Measurements from ENCODE around the gene PDGFB.
A peak's percentile ranks its signal among the peaks of the same experiment; 100 is the strongest.

Gene PDGFB

DNA sequence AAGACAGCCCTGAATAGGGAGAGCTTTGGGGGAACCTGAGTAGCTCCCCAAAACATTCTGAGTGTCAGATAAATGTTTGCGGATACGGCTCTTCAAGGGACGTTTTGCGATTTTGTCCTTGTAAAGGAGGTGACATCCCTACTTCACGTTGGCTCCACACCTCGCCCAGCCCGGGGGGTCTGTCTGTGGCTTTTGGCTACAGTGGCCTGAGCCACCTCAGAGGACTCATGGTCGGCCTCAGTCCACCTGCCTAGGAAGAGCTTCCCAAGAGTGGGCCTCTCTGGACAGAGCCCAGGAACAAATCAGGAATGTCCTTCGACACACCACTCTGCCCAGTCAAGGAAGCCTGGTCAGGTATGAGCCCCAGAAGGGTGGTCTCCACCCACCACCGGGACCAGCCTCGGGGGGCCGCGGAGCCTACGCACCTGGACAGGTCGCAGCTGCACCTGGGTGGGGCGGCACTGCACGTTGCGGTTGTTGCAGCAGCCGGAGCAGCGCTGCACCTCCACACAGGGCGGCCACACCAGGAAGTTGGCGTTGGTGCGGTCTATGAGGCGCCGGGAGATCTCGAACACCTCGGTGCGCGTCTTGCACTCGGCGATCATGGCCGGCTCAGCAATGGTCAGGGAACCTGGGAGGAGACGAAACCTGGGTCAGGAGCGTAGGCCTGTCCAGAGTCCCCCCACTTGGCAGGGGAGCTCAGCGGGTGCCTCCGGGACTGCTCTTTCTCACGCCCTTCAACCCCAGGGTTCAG, 13.4 kb downstream of the PDGFB start:
- Mint-ChIP-seq H3K36me3 (ENCODE audit: insufficient read depth) (peaks cover 28% of the 10 kb centered on the region), H3K4me1 (peaks cover 16% of the 10 kb centered on the region), H3K27me3 (peaks cover 5% of the 10 kb centered on the region), H3K9me3 (no peaks in the 10 kb centered on the region), H3K4me3 (no peak overlapping the region), H3K27ac (ENCODE audit: low read depth) (no peak overlapping the region)
- ATAC-seq (replicated peaks; ENCODE audit: extremely low read depth, poor library complexity, severe bottlenecking), result no peak
- DNase-seq (ENCODE audit: low spot score in 2 of 2), result no peak

GRCh38 chr22:39230261-39231196, 14.3 kb downstream of the PDGFB start:
- H3K36me3 Mint-ChIP-seq (ENCODE audit: insufficient read depth), result peaks cover 26% of the 10 kb centered on the region
- H3K27ac Mint-ChIP-seq (ENCODE audit: low read depth), result no peak overlapping the region
- no peak for ATAC-seq (replicated peaks; ENCODE audit: extremely low read depth, poor library complexity, severe bottlenecking)
- H3K9me3 Mint-ChIP-seq, result no peaks in the 10 kb centered on the region
- DNase-seq (ENCODE audit: low spot score in 2 of 2), result no peak
- peaks cover 7% of the 10 kb centered on the region for H3K4me1 Mint-ChIP-seq
- no peak overlapping the region for H3K4me3 Mint-ChIP-seq
- no peaks in the 10 kb centered on the region for H3K27me3 Mint-ChIP-seq

DNA sequence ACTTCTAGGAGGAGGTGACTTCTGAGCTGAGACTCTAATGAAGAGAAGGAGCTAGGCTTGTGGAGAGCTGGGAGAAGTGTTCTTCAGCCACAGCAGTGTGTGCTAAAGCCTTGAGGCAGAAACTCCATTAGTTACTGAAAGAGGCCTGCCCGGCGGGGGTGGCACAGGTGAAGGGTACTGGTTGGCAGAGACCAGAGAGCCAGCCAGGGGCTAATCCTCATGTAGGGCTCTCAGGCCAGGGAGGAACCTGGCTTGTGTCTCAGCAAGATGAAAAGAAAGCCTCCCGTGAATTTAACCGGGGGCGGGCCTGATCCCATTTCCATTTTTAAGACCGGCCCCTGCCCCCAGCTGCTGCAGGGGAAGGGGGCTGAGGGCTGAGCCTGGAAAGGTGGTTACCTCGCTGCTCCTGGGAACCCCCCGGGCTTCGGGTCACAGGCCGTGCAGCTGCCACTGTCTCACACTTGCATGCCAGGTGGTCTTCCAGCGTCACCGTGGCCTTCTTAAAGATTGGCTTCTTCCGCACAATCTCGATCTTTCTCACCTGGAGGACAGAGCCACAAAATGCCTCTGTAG, 15.0 kb downstream of the PDGFB start:
- Mint-ChIP-seq H3K36me3 (ENCODE audit: insufficient read depth) (peaks cover 29% of the 10 kb centered on the region), H3K4me1 (peaks cover 6% of the 10 kb centered on the region), H3K4me3 (no peak overlapping the region), H3K27ac (ENCODE audit: low read depth) (no peak overlapping the region), H3K27me3 (no peaks in the 10 kb centered on the region), H3K9me3 (no peaks in the 10 kb centered on the region)
- ATAC-seq (replicated peaks; ENCODE audit: extremely low read depth, poor library complexity, severe bottlenecking), result no peak
- no peak for DNase-seq (ENCODE audit: low spot score in 2 of 2)

GRCh38 chr22:39229075-39229474, 15.7 kb downstream of the PDGFB start:
- H3K27me3 Mint-ChIP-seq, result no peaks in the 10 kb centered on the region
- no peaks in the 10 kb centered on the region for H3K9me3 Mint-ChIP-seq
- no peak for DNase-seq (ENCODE audit: low spot score in 2 of 2)
- H3K36me3 Mint-ChIP-seq (ENCODE audit: insufficient read depth), result peaks cover 29% of the 10 kb centered on the region
- H3K27ac Mint-ChIP-seq (ENCODE audit: low read depth), result no peak overlapping the region
- peaks cover 11% of the 10 kb centered on the region for H3K4me1 Mint-ChIP-seq
- H3K4me3 Mint-ChIP-seq, result no peak overlapping the region
- no peak for ATAC-seq (replicated peaks; ENCODE audit: extremely low read depth, poor library complexity, severe bottlenecking)

DNA sequence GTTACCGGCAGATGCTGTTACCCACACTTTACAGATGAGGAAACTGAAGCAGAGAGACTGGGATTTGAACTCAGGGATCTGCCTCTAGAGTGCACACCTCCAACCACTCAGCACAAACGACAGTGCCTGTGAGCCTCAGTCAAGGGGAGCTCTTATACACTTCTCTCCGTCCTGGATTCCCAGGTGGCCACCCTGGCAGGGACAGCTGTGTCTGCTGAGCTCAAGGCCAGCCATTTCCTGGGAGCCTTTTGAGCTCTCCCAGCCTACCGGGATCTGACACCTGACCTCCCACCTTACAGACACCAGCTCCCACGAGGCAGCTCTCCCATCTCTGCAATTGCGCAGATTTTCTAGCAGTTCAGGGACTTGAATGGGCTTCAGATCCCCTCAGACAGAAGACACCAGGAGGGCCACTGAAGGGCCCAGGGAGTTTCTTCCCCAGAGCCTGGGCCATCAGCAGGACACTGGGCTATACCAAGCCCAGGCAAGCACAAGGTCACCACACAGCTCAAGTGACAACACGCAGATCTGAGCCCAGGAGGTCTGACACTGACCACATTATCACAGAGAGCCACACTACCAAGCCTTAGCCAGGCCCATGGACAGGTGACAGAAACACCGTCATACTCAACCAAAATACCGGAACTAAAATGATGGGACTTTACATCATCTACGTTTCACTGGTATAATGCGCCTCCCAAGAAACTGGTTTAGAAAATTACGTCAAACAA, 17.1 kb downstream of the PDGFB start:
- ATAC-seq (replicated peaks; ENCODE audit: extremely low read depth, poor library complexity, severe bottlenecking), result no peak
- no peak overlapping the region for H3K27ac Mint-ChIP-seq (ENCODE audit: low read depth)
- H3K36me3 Mint-ChIP-seq (ENCODE audit: insufficient read depth), result peaks cover 37% of the 10 kb centered on the region
- no peak overlapping the region for H3K4me3 Mint-ChIP-seq
- no peaks in the 10 kb centered on the region for H3K9me3 Mint-ChIP-seq
- DNase-seq (ENCODE audit: low spot score in 2 of 2), result no peak
- H3K27me3 Mint-ChIP-seq, result no peaks in the 10 kb centered on the region
- peaks cover 18% of the 10 kb centered on the region for H3K4me1 Mint-ChIP-seq

DNA sequence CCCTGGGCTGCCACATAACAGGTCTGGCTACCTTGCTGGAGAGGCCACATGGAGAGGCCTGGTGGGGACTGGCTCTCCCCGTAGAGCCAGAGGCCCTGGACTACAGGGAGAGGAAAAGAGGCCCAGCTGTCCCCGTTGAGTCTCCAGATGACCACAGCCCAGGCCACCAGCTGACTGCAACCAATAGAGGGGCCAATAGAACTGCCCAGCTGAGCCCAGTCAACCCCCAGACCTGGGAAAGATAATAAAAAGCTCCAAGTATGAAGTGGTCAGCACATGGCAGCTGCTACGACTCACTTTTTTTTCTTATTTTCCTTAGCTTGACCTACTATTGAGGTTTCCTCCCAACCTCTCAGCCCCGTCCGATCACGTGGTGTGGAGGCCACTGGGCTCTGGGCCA, 18.4 kb downstream of the PDGFB start:
- Mint-ChIP-seq H3K9me3 (no peaks in the 10 kb centered on the region), H3K27ac (ENCODE audit: low read depth) (no peak overlapping the region), H3K4me1 (peaks cover 18% of the 10 kb centered on the region), H3K36me3 (ENCODE audit: insufficient read depth) (peaks cover 34% of the 10 kb centered on the region), H3K4me3 (no peak overlapping the region), H3K27me3 (no peaks in the 10 kb centered on the region)
- ATAC-seq (replicated peaks; ENCODE audit: extremely low read depth, poor library complexity, severe bottlenecking), result no peak
- DNase-seq (ENCODE audit: low spot score in 2 of 2), result no peak

- H3K36me3 Mint-ChIP-seq (ENCODE audit: insufficient read depth), result peaks cover 34% of the 10 kb centered on the region
- H3K4me3 Mint-ChIP-seq, result no peak overlapping the region
- DNase-seq (ENCODE audit: low spot score in 2 of 2) (no peak), ATAC-seq (replicated peaks; ENCODE audit: extremely low read depth, poor library complexity, severe bottlenecking) (no peak)
- no peak overlapping the region for H3K27ac Mint-ChIP-seq (ENCODE audit: low read depth)
- no peaks in the 10 kb centered on the region for H3K9me3 Mint-ChIP-seq
- H3K27me3 Mint-ChIP-seq, result no peaks in the 10 kb centered on the region
- peaks cover 23% of the 10 kb centered on the region for H3K4me1 Mint-ChIP-seq
These were observed 19.2 kb downstream of the PDGFB start for GRCh38 chr22:39225591-39225990.

GRCh38 chr22:39224550-39224949, 20.2 kb downstream of the PDGFB start:
- H3K9me3 Mint-ChIP-seq, result peaks cover 6% of the 10 kb centered on the region
- DNase-seq (ENCODE audit: low spot score in 2 of 2), result no peak
- peak overlapping the region; percentile 38 for H3K27ac Mint-ChIP-seq (ENCODE audit: low read depth)
- no peak for ATAC-seq (replicated peaks; ENCODE audit: extremely low read depth, poor library complexity, severe bottlenecking)
- peaks cover 30% of the 10 kb centered on the region for H3K36me3 Mint-ChIP-seq (ENCODE audit: insufficient read depth)
- H3K27me3 Mint-ChIP-seq, result no peaks in the 10 kb centered on the region
- peaks cover 25% of the 10 kb centered on the region for H3K4me1 Mint-ChIP-seq
- no peak overlapping the region for H3K4me3 Mint-ChIP-seq

GRCh38 chr22:39223091-39223710, 21.6 kb downstream of the PDGFB start:
- no peak for DNase-seq (ENCODE audit: low spot score in 2 of 2)
- peaks cover 6% of the 10 kb centered on the region for H3K9me3 Mint-ChIP-seq

DNA sequence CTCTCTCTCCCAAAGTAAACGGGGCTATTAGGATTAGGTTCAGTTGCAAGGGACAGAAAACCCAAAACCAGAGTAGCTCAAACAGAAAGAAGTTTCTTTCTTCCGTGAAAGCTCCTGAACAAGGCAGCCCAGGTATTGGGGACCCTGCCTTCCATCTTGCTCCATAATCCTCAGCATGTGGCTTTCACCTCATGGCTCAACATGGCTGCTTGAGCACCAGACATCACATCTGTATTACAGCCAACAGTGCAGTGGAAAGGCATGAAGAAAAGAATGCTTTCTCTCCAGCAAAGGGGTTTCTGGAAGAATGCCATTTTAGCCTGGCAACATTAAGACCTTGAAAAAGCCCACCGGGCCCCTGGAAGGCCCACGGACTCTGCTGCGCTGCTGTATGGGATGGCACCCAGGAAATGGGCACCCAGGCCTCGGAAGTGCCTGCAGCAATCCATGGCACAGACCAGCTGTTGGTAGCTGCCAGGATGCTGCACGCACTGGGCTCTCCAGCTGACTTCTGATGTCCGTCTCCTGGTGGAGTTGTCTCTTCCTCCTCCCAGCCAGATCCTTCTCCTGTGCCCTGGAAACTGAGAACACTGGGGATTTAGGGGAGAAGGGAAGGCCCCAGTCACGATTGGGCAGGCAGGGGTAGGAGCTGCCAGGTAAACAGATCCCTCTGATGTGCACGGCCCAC, 22.6 kb downstream of the PDGFB start:
- Mint-ChIP-seq H3K27me3 (no peaks in the 10 kb centered on the region), H3K27ac (ENCODE audit: low read depth) (no peak overlapping the region), H3K4me1 (peaks cover 25% of the 10 kb centered on the region), H3K36me3 (ENCODE audit: insufficient read depth) (peaks cover 18% of the 10 kb centered on the region), H3K9me3 (peaks cover 6% of the 10 kb centered on the region), H3K4me3 (no peak overlapping the region)
- no peak for ATAC-seq (replicated peaks; ENCODE audit: extremely low read depth, poor library complexity, severe bottlenecking)
- no peak for DNase-seq (ENCODE audit: low spot score in 2 of 2)

More at GRCh38 chr22:39223091-39223710, 21.6 kb downstream of the PDGFB start:
- Mint-ChIP-seq H3K36me3 (ENCODE audit: insufficient read depth) (peaks cover 20% of the 10 kb centered on the region), H3K4me1 (peaks cover 25% of the 10 kb centered on the region), H3K4me3 (peak overlapping the region; percentile 12), H3K27ac (ENCODE audit: low read depth) (peak overlapping the region; percentile 76), H3K27me3 (no peaks in the 10 kb centered on the region)
- ATAC-seq (replicated peaks; ENCODE audit: extremely low read depth, poor library complexity, severe bottlenecking), result peak; percentile 58

DNA sequence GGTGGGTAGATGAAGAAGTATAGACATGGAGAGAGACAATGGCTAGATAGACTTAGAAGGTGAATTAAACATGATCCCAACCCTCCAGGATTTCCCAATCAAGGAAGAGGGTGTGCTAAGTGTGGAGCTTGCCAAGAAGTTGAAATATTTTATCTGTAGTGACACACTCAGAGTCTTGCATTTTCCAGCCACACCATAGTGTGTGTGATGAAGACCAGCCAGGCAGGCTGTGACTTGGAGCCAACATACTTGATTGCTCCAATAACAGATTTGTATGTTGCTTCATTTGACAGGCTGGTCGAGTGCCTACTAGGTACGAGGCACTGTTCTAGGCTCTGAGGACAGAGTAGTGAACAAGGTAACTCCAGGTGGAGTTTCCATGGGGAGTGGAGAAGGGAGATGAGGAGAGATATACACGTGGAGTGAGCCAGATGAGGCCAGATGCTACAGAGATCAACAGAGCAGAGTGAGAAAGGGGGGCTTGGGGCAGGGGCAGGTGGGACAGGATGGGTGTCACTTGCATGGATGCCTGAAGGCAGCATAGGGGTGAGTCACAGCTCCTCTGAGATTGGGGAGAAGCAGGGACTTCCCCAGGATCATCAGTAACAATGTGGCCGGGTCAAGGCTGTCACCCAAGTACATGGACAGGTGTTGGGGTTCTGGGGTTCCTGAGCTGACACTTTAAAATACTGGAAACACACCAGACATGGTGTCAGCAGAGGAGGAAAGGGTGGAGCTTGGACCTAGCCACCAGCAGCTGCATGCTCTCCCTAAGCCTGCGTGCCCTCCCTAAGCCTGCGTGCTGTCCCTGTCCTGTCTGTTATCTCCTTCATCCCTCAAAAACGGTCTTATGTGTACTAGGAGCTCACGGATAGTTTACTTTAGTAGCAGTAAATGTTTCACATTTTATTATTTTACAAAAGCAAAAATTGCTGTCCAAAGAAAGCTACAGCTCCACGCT, 23.6 kb downstream of the PDGFB start:
- H3K4me1 Mint-ChIP-seq, result peaks cover 25% of the 10 kb centered on the region
- no peaks in the 10 kb centered on the region for H3K27me3 Mint-ChIP-seq
- ATAC-seq (replicated peaks; ENCODE audit: extremely low read depth, poor library complexity, severe bottlenecking) (no peak), DNase-seq (ENCODE audit: low spot score in 2 of 2) (no peak)
- H3K36me3 Mint-ChIP-seq (ENCODE audit: insufficient read depth), result peaks cover 16% of the 10 kb centered on the region
- no peak overlapping the region for H3K4me3 Mint-ChIP-seq
- no peak overlapping the region for H3K27ac Mint-ChIP-seq (ENCODE audit: low read depth)
- H3K9me3 Mint-ChIP-seq, result peaks cover 6% of the 10 kb centered on the region

All from central memory CD8-positive, alpha-beta T cell (primary cell).